GM12874 (cell line): Measurements from ENCODE around the gene HLA-C.

Source experiments
- TF ChIP-seq, protein P1 (sequence below): IDR thresholded peaks from 2 replicates; pipeline ENCODE4 v1.5.1; 2011; ENCODE audit warnings: low read depth, mild to moderate bottlenecking, control low read depth, low read length, moderate library complexity; ENCODE audit not compliant: insufficient read depth

The HLA-C gene

DNA sequence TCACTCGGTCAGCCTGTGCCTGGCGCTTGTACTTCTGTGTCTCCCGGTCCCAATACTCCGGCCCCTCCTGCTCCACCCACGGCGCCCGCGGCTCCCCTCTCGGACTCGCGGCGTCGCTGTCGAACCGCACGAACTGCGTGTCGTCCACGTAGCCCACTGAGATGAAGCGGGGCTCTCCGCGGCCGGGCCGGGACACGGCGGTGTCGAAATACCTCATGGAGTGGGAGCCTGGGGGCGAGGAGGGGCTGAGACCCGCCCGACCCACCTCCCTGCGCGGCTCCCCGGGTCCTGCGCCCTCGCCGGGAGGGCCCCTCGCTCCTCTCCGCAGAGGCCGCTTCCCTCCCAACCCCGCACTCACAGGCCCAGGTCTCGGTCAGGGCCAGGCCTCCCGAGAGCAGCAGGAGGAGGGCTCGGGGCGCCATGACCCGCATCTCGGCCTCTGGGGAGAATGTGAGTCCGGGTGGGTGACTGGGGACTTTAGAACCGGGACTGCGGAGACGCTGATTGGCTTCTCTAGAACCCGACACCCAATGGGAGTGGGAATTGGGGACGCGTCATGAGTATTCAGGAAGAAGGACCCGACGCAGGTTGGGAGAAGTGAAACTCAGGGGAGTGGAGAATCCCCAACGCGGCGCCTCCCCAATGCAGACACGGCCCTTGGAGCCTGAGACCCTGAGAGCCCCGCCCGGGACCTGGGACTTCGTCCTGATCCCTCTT lies at the start of gene HLA-C:
Gene HLA-C (minus strand): TSS at position 452 of the 717 bp plus-strand sequence. CDS start 21 bp downstream, at position 431.
- TF ChIP-seq, protein P1, sequence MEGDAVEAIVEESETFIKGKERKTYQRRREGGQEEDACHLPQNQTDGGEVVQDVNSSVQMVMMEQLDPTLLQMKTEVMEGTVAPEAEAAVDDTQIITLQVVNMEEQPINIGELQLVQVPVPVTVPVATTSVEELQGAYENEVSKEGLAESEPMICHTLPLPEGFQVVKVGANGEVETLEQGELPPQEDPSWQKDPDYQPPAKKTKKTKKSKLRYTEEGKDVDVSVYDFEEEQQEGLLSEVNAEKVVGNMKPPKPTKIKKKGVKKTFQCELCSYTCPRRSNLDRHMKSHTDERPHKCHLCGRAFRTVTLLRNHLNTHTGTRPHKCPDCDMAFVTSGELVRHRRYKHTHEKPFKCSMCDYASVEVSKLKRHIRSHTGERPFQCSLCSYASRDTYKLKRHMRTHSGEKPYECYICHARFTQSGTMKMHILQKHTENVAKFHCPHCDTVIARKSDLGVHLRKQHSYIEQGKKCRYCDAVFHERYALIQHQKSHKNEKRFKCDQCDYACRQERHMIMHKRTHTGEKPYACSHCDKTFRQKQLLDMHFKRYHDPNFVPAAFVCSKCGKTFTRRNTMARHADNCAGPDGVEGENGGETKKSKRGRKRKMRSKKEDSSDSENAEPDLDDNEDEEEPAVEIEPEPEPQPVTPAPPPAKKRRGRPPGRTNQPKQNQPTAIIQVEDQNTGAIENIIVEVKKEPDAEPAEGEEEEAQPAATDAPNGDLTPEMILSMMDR: no peak

DNA sequence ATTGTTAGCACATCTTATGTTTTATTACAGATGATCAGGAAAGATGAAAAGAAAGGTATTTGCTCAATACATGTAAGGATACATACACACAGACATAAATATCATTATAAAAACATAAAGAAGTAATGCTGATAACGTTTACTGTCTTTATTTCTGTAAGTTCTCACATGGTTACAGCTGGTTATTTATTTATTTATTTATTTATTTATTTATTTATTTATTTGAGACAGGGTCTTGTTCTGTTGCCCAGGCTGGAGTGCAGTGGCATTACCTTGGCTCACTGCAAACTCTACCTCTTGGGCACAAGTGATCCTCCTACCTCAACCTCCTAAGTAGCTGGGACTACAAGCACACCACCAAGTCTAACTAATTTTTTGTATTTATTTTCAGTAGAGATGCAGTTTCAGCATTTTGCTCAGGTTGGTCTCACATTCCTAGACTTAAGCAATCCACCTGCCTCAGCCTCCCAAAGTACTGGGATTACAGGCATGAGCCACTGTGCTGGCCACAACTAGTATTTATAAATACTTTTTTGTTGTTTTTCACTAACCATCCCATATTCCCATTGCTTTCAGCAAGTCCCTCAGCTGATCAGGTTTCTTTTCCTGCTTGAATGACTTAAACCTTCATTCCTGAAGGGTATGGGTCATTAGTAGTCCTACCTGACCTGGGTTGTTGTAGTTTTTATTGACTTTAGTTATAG lies 49.3 kb upstream of the HLA-C start:
- TF ChIP-seq, protein P1: no peak

DNA sequence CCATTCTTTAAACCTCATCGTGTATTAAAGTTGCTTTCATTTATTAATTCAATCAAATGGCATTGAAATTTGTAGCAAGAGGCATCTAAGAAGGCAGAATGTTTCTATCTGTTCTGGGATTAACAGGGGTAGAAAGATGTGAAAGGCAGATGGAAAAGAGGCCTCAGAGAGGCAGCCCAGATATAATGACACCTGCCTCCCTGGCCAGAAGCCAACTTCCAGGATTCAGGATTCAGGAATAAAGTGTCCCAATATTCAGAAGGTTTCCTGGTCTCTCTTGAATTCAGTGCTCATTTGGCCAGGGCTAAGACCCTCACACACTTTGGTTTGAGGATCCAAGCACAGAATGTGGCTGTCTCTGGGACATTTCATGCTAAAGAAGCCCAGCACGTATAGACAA lies 45.1 kb upstream of the HLA-C start:
- TF ChIP-seq, protein P1: no peak

DNA sequence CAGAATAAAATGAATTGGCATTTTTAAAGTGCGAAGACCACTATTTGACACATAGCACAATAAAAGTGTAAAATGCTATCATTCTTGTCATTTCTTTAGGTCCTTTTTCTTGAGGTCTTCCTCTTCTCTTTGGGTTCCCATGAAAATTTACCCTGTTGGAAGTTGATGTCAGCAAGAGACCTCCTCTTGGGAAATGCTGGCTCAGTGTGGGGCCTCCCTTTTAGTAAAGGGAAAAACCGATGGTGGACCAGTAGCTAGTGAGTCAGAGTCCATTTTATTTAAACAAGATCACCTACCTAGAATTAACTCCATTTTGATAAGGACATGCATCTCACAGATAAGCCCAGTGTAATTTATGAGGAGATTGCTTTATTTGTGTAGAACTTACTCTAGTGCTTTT lies 37.7 kb upstream of the HLA-C start:
- TF ChIP-seq, protein P1: no peak

DNA sequence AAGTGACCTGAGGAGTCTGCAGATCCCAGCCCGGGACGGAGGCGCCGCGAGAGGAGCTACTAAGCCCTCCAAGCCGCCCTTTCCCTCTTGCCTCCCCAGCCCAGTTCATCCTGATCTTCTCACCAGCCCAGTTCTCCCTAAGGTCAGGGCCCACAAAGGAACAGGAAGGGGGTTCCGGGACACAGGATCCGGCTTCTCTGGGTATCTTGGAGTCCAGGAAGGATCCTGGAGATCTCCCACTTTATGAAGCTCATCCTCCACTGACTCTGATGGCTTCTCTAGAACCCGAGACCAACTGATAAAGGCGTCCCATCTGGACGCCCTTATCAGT lies 36.9 kb upstream of the HLA-C start:
- TF ChIP-seq, protein P1: no peak

DNA sequence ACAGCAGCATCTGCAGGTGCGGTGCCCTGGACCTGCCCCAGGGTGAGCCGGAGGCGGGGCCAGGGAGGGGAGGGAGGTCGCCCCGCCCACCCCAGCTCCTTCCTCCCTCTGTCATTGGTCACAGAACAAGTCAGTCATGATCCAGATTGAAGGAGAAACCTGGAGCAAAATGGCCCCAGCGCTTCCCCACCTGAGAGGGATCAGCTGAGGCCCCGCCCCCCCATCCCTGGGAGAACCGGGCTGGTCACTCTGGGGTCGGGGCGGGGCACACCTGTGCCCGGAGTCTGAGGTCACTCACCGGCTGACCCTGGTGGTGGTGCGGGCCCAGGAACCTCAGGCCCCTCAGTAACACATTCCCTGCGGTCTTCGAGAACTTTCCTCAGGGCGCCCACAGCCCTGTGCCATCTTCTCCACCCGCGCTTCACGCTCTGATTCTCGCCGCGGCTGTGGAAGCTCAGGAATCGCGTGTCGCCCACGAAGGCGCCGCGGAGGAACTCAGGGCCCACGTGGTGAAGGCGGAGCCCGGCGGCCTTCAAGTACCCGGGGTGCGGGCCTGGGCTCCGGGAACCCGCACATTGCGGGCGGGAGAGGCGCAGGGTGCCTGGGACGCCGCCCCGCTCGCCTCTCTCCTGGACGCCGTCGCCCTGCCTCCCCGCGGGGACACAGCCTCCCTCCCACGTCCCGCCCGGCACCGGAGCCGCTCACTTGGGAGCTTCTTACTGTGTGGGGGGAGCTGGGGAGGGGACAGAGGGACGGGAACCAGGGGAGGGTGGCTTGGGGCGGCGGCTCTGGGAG lies 36.4 kb upstream of the HLA-C start:
- TF ChIP-seq, protein P1: no peak

DNA sequence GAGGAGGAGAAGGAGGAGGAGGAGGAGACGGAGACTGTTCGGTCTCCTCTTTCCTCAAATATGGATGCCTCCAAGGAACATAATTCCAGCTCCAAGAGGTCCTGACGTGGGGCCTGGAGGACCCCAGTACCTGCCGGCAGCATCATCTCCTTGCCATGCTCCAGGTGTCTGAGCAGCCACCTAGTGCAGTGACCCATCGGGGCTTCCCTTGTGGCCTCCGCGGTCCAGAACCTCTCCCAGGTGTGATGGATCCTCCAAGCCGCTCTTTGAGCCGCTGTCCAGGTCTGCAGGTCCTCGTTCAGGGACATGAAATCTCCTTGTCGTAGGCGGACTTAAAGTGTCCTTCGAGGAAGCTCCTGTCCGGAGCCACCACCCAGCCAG lies 35.8 kb upstream of the HLA-C start:
- TF ChIP-seq, protein P1: no peak
